Prostate gland (tissue), 2 donors: Measurements from ENCODE around the gene CNKSR3. TPM values are rescaled to one million over a fixed set of nuclear protein-coding genes. Genes with fewer than 3 reads are reported as not detected.

Source experiments
- DNase-seq: peaks from one replicate; pipeline ENCODE4 v3.0.0-alpha.2; 2019; ENCODE audit warnings: low spot score
- H3K27ac ChIP-seq, 2 donors: fragments of 200-600 bp; sonication (generic); 2 replicates each; pipeline ENCODE4 v1.5.1; 2017 to 2019
- H3K27me3 ChIP-seq: fragments of 200-600 bp; sonication (generic); replicated peaks from 2 replicates; pipeline ENCODE4 v1.5.1; 2019; ENCODE audit not compliant: insufficient read depth
- H3K36me3 ChIP-seq, 2 donors: fragments of 200-600 bp; sonication (generic); 1 replicate in 1 of 2; 2 replicates in 1 of 2; pipeline versions ENCODE4 v1.5.1 to v1.8.1; 2017 to 2019
- H3K4me1 ChIP-seq: fragments of 200-600 bp; sonication (generic); replicated peaks from 2 replicates; pipeline ENCODE4 v1.5.1; 2019
- H3K4me3 ChIP-seq, 2 donors: fragments of 200-600 bp; sonication (generic); 2 replicates each; pipeline ENCODE4 v1.5.1; 2017 to 2019
- H3K9me3 ChIP-seq: fragments of 200-600 bp; sonication (generic); 2 replicates; pipeline ENCODE4 v1.5.1; 2017
- POLR2A ChIP-seq: fragments of 450-650 bp; IDR thresholded peaks from one replicate; pipeline ENCODE4 v1.6.1; 2016; ENCODE audit warnings: antibody characterized with exemption, mild to moderate bottlenecking
- POLR2AphosphoS5 ChIP-seq: sonication (generic); formaldehyde crosslinking; IDR thresholded peaks from one replicate; pipeline ENCODE4 v1.6.1; 2017; ENCODE audit warnings: antibody characterized with exemption
- WGBS: methylation state at CpG from one replicate; pipeline ENCODE4 v1.1.5; 2018; 5-methylcytosine and 5-hydroxymethylcytosine counted together
- intact Hi-C: fragments of 100-400 bp; cut with DNase I; formaldehyde crosslinking; loops from one replicate; pipeline ENCODE4 v1.14.2; 2022
- small RNA-seq, 2 donors: library from RNA; depleted of rRNA; stranded (forward); fragments of <200 nt; gene quantifications; one replicate each; pipeline ENCODE3, GENCODE V24; 2016
- total RNA-seq, 2 donors: library from RNA; depleted of rRNA; stranded (reverse); fragments of >200 nt; gene quantifications; one replicate each; pipeline ENCODE4 v1.1.0, GENCODE V29; 2016
- TF ChIP-seq, protein P1 (sequence below), 4 experiments: fragments of 200-600 bp in 2 of 4; fragments of 450-650 bp in 2 of 4; sonication (generic) in 2 of 4; IDR thresholded peaks; 1 replicate in 3 of 4; 2 replicates in 1 of 4; pipeline ENCODE4 v1.5.1; 2016 to 2019; ENCODE audit warnings: antibody characterized with exemption in 4 of 4, mild to moderate bottlenecking in 2 of 4, moderate library complexity in 2 of 4

CNKSR3 gene
- total RNA-seq, 2 donors from 2014 or later = 8.7 to 23.5 TPM

DNA sequence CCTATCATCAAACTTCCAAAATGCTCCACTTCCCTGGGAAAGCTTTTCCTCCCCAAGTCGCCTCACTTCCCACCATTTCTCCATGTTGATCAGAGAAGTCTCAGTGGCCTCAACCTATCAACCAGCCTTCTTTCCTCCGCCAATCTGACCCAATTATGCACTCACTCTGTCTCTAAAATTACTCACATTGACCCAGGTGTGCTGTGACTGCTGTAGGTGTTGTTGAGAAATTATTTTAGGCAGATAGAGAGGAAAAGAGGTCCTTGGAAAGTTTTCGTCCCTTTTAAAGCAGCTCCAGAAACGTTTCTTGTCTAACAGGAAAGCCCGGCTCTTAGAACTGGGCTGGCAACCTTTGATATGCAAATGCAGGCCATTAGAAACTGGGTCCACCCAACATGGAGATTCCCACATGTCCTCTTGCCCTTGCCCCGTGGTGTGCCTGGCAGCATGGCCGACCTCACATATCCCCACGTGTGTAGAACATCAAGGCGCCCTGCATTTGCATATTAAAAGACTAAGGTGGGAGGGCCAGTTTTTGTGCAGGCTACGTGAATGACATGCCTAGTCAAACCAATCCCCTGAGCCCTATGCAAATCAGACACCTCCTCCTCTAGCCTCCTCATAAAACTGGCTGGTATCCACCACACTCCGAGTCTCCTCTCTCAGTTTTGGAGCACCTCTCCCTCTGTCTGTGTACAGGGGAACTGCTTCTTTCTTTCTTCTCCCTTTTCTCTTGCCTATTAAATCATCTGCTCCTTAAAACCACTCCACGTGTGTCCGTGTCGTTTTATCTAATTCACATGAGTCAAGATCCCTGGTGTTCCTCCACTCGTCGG lies 166.8 kb downstream of the CNKSR3 start:
- H3K27ac ChIP-seq = peak overlapping the region; percentile 17 to 45
- intact Hi-C loops = no loop called here
- TF ChIP-seq POLR2AphosphoS5 (peak; percentile 57), POLR2A (peak; percentile 25)
- TF ChIP-seq, protein P1, sequence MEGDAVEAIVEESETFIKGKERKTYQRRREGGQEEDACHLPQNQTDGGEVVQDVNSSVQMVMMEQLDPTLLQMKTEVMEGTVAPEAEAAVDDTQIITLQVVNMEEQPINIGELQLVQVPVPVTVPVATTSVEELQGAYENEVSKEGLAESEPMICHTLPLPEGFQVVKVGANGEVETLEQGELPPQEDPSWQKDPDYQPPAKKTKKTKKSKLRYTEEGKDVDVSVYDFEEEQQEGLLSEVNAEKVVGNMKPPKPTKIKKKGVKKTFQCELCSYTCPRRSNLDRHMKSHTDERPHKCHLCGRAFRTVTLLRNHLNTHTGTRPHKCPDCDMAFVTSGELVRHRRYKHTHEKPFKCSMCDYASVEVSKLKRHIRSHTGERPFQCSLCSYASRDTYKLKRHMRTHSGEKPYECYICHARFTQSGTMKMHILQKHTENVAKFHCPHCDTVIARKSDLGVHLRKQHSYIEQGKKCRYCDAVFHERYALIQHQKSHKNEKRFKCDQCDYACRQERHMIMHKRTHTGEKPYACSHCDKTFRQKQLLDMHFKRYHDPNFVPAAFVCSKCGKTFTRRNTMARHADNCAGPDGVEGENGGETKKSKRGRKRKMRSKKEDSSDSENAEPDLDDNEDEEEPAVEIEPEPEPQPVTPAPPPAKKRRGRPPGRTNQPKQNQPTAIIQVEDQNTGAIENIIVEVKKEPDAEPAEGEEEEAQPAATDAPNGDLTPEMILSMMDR (IDR thresholded peaks at IDR 0.05) = peak in 3 of 4 experiments; percentile 49 to 82 (median 80)
- H3K27me3 ChIP-seq = no peaks in the 10 kb centered on the region
- DNase-seq = peak; percentile 80
- H3K36me3 ChIP-seq = no peaks in the 10 kb centered on the region
- WGBS = 35% methylated on average over 16 of the region's 16 CpGs
- no peaks in the 10 kb centered on the region for H3K4me1 ChIP-seq
- peak overlapping the region in 1 of 2 donors; percentile 20 for H3K4me3 ChIP-seq
- no peaks in the 10 kb centered on the region for H3K9me3 ChIP-seq

DNA sequence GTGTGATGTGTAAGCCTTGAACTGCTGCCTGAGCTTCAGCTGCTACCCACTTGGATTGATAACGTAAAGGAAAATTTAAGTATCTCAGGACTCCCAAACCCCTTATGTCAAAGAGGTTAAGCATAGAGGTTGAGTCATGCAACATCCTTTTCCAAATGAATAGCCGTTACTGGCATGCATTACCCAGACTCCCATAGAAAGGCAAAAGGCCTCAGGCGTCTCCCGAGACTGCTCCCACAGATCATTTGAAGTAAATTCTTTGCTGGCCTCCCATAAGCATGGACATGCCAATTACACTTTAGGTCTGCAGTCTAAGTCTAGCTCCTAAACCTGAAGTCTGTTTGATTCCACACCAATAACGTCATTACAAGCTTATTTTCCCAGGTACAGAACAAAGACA lies 168.6 kb downstream of the CNKSR3 start:
- no peaks in the 10 kb centered on the region for H3K27me3 ChIP-seq
- TF ChIP-seq, protein P1 (IDR thresholded peaks at IDR 0.05) = no peak
- no peak for TF ChIP-seq POLR2AphosphoS5
- TF ChIP-seq POLR2A = no peak
- no peak overlapping the region for H3K4me3 ChIP-seq
- no peaks in the 10 kb centered on the region for H3K9me3 ChIP-seq
- intact Hi-C loops = no loop called here
- no peak for DNase-seq
- WGBS = 68% methylated on average over 5 of the region's 5 CpGs
- H3K4me1 ChIP-seq = no peaks in the 10 kb centered on the region
- no peaks in the 10 kb centered on the region for H3K36me3 ChIP-seq
- no peak overlapping the region for H3K27ac ChIP-seq

GRCh38 chr6:154341336-154341735 lies 169.1 kb downstream of the CNKSR3 start:
- H3K9me3 ChIP-seq = no peaks in the 10 kb centered on the region
- no peaks in the 10 kb centered on the region for H3K4me1 ChIP-seq
- intact Hi-C loops = no loop called here
- H3K27ac ChIP-seq = no peak overlapping the region
- no peaks in the 10 kb centered on the region for H3K36me3 ChIP-seq
- no peak for DNase-seq
- 62% methylated on average over 4 of the region's 4 CpGs for WGBS
- no peak overlapping the region for H3K4me3 ChIP-seq
- TF ChIP-seq POLR2A (no peak), POLR2AphosphoS5 (no peak)
- TF ChIP-seq, protein P1 (IDR thresholded peaks at IDR 0.05) = no peak
- no peaks in the 10 kb centered on the region for H3K27me3 ChIP-seq

Small RNAs within 50 kb of the gene (small RNA-seq; reads per million reads assigned to genes)
- 0 reads per million in 2 donors for gene AL357075.2

Other genes with a start within 250 kb of the CNKSR3 start
- 1 to 10 TPM; 1.0 to 6.1 TPM for gene IPCEF1, start 153.9 kb downstream of the CNKSR3 start, total RNA-seq
- gene SCAF8, start 222.7 kb upstream of the CNKSR3 start, total RNA-seq = 10 to 100 TPM; 42.0 to 53.5 TPM